ENCODE data around the gene TCP11L2. TPM values are rescaled to one million over a fixed set of nuclear protein-coding genes. Genes with fewer than 3 reads are reported as not detected.

Gene TCP11L2
- total RNA-seq, 2 donors from 2014 or later: 23.9 to 30.1 TPM

DNA sequence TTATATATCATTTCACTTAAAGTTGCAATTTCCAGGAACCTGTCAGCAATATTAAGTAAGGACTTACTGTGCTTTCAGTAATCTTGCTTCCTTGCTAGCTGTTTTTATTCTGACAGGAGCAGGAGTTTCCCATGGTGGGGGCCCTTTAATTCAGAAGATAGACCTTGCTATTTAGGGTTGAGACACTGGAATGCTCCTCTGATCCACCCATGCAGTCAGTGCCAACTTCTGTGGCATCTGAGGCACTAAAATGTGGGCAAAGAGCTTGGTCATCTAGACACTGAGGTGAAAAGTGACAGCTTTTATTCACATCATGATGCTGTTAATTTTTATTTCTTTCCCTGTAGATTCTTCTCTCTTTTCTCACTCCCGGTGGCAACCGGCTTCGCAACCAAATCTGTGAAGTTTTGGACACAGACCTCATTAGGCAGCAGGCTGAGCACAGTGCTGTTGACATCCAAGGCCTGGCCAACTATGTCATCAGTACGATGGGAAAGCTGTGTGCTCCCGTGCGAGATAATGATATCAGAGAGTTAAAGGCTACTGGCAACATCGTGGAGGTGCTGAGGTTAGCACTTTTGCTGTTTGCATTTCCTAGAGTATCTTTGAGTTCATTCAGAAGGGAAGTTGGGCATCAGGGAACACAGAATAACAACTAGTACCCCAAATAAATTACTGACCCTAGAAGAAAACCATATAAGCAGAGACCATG is 18.8 kb downstream of the TCP11L2 start:
- Mint-ChIP-seq H3K4me3 (no peak overlapping the region), H3K27me3 (ENCODE audit: low read depth) (no peaks in the 10 kb centered on the region), H3K4me1 (ENCODE audit: low read depth) (no peaks in the 10 kb centered on the region), H3K27ac (no peak overlapping the region), H3K9me3 (no peaks in the 10 kb centered on the region), H3K36me3 (ENCODE audit: insufficient read depth in 2 of 2) (peaks cover 9 to 18% of the 10 kb centered on the region in 2 donors)
- DNase-seq: no peak
- ATAC-seq (replicated peaks in 1 of 2): no peak

DNA sequence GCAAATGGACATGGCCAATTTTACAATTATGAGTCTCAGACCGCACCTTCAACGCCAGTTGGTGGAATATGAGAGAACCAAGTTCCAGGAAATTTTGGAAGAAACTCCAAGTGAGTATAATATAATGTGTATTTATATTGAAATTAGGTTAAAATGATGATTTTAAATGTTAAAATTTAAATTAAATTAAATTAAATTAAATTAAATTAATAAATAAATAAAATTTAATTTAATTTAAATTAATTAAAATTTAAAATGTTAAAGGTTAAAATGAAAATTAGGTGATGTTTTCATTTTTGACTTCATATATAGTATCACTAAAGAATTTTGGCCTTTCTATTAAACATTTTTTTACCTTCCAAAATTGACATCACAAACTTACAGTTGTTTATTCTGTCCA is 21.0 kb downstream of the TCP11L2 start:
- ATAC-seq (replicated peaks in 1 of 2) (no peak), DNase-seq (no peak)
- Mint-ChIP-seq H3K27me3 (ENCODE audit: low read depth) (no peaks in the 10 kb centered on the region), H3K9me3 (no peaks in the 10 kb centered on the region), H3K4me3 (no peak overlapping the region), H3K36me3 (ENCODE audit: insufficient read depth in 2 of 2) (peaks cover 9 to 18% of the 10 kb centered on the region in 2 donors), H3K4me1 (ENCODE audit: low read depth) (no peaks in the 10 kb centered on the region), H3K27ac (no peak overlapping the region)

DNA sequence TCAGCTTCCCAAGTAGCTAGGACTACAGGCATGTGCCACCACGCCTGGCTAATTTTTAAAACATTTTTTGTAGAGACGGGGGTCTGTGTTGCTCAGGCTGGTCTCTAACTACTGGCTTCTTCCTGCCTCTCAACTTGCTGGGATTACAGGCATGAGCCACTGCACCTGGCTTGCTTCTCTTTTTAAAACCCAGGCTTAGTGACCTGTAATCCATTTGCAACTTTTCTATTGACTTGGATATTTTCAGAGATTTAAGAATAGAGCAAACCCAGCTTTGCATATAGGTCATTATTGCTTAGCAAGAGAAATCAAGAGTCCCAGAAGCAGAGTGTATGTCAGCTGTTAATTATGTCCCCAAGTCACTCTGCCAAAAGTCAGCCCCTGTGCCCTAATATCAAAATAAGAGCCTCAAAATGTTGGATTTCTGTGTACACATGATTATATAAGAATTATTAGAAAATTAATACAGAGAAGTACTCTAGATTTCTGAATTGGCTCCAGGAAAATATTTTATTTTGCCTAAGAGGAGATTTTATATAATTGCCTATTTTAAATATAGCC is 24.9 kb downstream of the TCP11L2 start:
- DNase-seq: no peak
- no peaks in the 10 kb centered on the region for H3K4me1 Mint-ChIP-seq (ENCODE audit: low read depth)
- no peaks in the 10 kb centered on the region for H3K27me3 Mint-ChIP-seq (ENCODE audit: low read depth)
- no peaks in the 10 kb centered on the region for H3K9me3 Mint-ChIP-seq
- no peak for ATAC-seq (replicated peaks in 1 of 2)
- H3K27ac Mint-ChIP-seq: peak overlapping the region; percentile 65
- peaks cover 9 to 14% of the 10 kb centered on the region in 2 donors for H3K36me3 Mint-ChIP-seq (ENCODE audit: insufficient read depth in 2 of 2)
- H3K4me3 Mint-ChIP-seq: no peak overlapping the region

DNA sequence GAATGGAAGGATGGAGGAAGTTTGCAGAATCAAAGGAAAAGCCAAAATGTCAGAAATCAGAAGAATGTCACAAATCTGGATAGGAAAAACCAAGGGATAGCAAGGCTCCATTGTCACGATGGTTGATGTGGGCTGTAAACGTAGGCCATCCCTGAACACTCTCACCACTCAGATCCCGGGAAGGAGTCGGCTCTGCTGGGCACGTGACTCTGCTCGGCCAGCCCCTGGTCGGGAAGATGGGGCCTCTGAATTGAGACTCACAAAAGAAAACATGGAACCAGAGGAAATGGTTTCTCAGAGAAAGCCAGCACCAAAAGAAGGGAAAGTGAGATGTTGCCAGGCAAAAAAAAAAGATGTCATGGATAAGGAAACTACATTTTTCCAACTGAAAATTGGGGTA is 26.2 kb downstream of the TCP11L2 start:
- Mint-ChIP-seq H3K36me3 (ENCODE audit: insufficient read depth in 2 of 2) (peaks cover 10 to 14% of the 10 kb centered on the region in 2 donors), H3K27ac (no peak overlapping the region), H3K9me3 (no peaks in the 10 kb centered on the region), H3K4me1 (ENCODE audit: low read depth) (no peaks in the 10 kb centered on the region), H3K4me3 (no peak overlapping the region), H3K27me3 (ENCODE audit: low read depth) (no peaks in the 10 kb centered on the region)
- DNase-seq (no peak), ATAC-seq (replicated peaks in 1 of 2) (no peak)

DNA sequence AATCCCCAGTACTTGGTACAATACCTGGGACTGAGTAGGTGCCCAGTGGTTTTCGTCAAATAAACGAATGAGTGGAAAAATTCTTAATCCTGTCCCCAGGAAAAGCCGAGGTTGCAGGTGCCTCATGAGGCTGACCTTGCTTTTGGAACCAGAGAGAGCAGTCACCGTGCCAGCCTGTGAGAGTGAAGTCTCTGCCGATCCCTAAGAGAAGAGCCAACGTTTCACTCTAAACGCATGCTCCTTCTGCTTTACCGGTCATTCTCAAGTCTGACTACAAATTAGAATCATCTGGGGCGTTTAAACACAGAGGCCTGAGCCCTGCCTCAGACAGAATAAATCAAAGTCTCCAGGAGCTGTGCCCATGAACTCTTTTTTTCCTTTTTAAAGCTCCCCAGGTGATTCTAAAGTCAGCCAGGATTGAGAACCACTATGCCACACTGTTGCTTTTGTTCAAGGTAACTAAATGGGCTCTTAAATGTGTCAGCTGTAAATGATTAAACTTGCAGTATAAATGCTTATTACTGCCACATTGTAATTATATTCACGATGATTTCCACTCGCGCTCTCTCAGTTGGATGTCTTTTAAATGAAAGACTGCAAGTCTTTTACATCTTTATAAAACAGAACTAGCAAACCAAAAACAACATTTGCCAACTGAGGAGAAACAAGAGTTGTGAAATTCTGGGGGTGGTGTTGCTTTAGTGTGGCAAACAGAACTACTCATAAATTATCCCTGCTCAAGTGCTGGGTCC is 26.9 kb downstream of the TCP11L2 start:
- Mint-ChIP-seq H3K27ac (no peak overlapping the region), H3K4me1 (ENCODE audit: low read depth) (no peaks in the 10 kb centered on the region), H3K27me3 (ENCODE audit: low read depth) (no peaks in the 10 kb centered on the region), H3K9me3 (no peaks in the 10 kb centered on the region), H3K4me3 (no peak overlapping the region), H3K36me3 (ENCODE audit: insufficient read depth in 2 of 2) (peaks cover 7 to 13% of the 10 kb centered on the region in 2 donors)
- DNase-seq (no peak), ATAC-seq (replicated peaks in 1 of 2) (no peak)

DNA sequence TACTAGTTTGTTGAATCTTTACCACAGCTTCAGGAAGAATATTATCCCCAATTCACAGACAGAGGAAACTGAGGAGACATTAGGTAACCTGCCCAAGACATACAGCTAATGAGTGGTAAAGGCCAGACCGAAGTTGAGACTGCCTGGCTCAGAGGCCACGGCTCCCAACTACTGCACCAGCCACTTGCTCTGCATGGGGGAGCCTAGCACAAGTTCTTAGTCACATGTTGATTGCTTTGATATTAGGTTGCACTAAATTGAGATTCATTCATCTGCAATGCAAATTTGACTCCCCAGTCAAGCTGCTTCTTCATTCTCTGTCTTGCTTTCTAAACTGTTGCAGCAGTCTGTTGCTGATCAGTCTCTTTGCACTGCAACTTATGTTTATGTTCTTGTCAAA is 29.1 kb downstream of the TCP11L2 start:
- H3K27ac Mint-ChIP-seq: no peak overlapping the region
- no peak for ATAC-seq (replicated peaks in 1 of 2)
- no peaks in the 10 kb centered on the region for H3K4me1 Mint-ChIP-seq (ENCODE audit: low read depth)

DNA sequence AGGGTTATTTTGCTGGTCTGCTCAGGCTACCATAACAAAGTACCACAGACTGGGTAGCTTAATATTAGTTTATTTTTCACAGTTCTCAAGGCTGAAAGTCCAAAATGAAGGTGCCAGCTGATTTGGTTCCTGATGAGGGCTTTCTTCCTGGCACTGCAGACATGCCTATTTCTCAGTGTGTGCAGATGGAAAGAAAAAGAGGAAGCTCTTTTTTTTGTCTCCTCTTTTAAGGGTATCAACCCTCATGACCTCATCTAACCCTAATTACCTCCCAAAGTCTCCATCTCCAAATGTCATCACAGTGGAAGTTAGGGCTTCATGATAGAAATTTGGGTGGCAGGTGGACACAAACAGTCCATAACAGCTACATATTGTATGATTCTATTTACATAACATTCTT is 30.0 kb downstream of the TCP11L2 start:
- peaks cover 2 to 7% of the 10 kb centered on the region in 2 donors for H3K36me3 Mint-ChIP-seq (ENCODE audit: insufficient read depth in 2 of 2)
- no peak for DNase-seq

More for the DNA sequence above, 29.1 kb downstream of the TCP11L2 start:
- no peak for DNase-seq
- peaks cover 2 to 7% of the 10 kb centered on the region in 2 donors for H3K36me3 Mint-ChIP-seq (ENCODE audit: insufficient read depth in 2 of 2)
- H3K9me3 Mint-ChIP-seq: no peaks in the 10 kb centered on the region
- H3K4me3 Mint-ChIP-seq: no peak overlapping the region
- no peaks in the 10 kb centered on the region for H3K27me3 Mint-ChIP-seq (ENCODE audit: low read depth)

DNA sequence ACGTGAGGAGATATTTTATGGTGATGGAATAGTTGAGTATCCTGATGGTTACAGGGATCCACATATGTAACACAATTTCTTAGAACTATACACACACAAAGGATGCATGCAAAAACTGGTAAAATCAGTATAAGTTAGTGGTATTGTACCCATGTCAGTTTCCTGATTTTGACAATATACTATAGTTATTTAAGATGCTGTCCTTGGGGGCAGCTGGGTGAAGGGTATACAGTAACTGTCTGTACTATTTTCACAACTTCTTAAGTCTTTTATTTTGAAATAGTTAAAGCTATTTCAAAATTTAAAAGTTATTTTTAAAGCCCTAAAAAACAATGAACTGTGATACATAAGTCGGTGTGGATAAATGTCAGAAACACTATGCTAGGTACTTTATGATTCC is 30.5 kb downstream of the TCP11L2 start:
- peaks cover 2 to 7% of the 10 kb centered on the region in 2 donors for H3K36me3 Mint-ChIP-seq (ENCODE audit: insufficient read depth in 2 of 2)

More for the DNA sequence above, 30.0 kb downstream of the TCP11L2 start:
- H3K9me3 Mint-ChIP-seq: no peaks in the 10 kb centered on the region
- no peak for ATAC-seq (replicated peaks in 1 of 2)
- H3K27ac Mint-ChIP-seq: no peak overlapping the region
- no peaks in the 10 kb centered on the region for H3K4me1 Mint-ChIP-seq (ENCODE audit: low read depth)
- H3K27me3 Mint-ChIP-seq (ENCODE audit: low read depth): no peaks in the 10 kb centered on the region
- H3K4me3 Mint-ChIP-seq: no peak overlapping the region

DNA sequence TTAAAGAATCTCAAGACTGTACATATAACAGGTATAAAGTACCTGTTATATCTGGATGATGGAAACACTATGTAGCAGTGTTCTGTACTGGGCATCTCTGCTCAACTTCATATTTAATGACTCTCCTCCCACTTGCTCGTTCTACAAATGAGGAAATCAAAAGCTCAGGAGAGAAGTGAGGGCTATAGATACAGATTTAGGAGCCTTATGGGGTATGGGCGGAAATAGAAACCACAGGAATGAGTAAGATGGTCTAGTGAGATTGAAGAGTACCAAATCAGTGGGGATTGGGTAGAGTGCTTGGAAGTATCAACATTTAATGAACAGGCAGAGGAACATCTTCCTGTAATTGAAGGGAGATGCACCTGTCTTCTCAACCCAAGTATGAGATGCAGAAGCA is 31.2 kb downstream of the TCP11L2 start:
- H3K4me1 Mint-ChIP-seq (ENCODE audit: low read depth): no peaks in the 10 kb centered on the region
- H3K27me3 Mint-ChIP-seq (ENCODE audit: low read depth): no peaks in the 10 kb centered on the region
- peaks cover 2 to 4% of the 10 kb centered on the region in 2 donors for H3K36me3 Mint-ChIP-seq (ENCODE audit: insufficient read depth in 2 of 2)
- DNase-seq: no peak
- no peak overlapping the region for H3K27ac Mint-ChIP-seq
- ATAC-seq (replicated peaks in 1 of 2): no peak
- H3K9me3 Mint-ChIP-seq: no peaks in the 10 kb centered on the region
- no peak overlapping the region for H3K4me3 Mint-ChIP-seq

More for the DNA sequence above, 30.5 kb downstream of the TCP11L2 start:
- ATAC-seq (replicated peaks in 1 of 2) (no peak), DNase-seq (no peak)
- H3K4me1 Mint-ChIP-seq (ENCODE audit: low read depth): no peaks in the 10 kb centered on the region
- H3K9me3 Mint-ChIP-seq: no peaks in the 10 kb centered on the region
- H3K27me3 Mint-ChIP-seq (ENCODE audit: low read depth): no peaks in the 10 kb centered on the region
- H3K4me3 Mint-ChIP-seq: no peak overlapping the region
- H3K27ac Mint-ChIP-seq: no peak overlapping the region

DNA sequence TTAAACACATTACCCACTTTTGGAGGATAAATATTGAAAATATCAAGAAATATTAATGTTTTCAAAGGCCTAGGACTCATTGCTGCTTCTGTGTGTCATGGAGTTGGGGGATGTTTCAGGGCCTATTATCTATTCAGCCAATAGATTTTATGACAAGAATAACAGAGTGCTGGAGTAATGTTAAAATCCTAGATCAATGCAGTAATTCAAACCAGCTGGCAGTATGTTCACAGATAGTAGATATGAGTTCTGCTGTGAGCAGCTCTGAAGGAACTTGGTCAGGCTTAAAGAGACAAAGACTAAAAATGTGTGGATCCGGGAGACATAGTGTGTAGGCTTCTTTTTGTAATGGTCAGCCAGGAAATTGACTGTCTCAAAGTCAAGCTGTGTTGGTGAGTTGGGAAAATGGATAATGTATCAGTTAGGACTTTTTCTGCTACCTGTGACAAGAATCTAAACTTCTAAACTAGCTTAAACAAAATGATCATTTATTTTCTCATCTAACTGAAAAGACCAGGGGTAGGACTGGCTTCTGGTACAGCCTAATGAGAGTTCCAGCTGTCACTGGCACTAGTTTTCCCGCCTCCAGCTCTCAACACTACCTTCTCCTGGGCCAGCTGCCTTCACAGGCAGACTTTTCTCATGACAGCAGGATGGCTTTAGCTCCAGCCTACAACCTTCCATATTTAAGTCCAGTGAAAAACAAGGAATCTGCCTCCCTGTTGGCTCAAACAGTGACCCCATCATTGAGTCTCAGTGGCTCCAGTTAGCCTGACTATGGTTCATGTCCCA is 38.7 kb downstream of the TCP11L2 start:
- no peak for DNase-seq
- Mint-ChIP-seq H3K4me1 (ENCODE audit: low read depth) (no peaks in the 10 kb centered on the region), H3K27ac (peak overlapping the region; percentile 12), H3K36me3 (ENCODE audit: insufficient read depth in 2 of 2) (peaks cover 2 to 3% of the 10 kb centered on the region in 2 donors), H3K27me3 (ENCODE audit: low read depth) (no peaks in the 10 kb centered on the region), H3K4me3 (no peak overlapping the region), H3K9me3 (no peaks in the 10 kb centered on the region)
- no peak for ATAC-seq (replicated peaks in 1 of 2)

DNA sequence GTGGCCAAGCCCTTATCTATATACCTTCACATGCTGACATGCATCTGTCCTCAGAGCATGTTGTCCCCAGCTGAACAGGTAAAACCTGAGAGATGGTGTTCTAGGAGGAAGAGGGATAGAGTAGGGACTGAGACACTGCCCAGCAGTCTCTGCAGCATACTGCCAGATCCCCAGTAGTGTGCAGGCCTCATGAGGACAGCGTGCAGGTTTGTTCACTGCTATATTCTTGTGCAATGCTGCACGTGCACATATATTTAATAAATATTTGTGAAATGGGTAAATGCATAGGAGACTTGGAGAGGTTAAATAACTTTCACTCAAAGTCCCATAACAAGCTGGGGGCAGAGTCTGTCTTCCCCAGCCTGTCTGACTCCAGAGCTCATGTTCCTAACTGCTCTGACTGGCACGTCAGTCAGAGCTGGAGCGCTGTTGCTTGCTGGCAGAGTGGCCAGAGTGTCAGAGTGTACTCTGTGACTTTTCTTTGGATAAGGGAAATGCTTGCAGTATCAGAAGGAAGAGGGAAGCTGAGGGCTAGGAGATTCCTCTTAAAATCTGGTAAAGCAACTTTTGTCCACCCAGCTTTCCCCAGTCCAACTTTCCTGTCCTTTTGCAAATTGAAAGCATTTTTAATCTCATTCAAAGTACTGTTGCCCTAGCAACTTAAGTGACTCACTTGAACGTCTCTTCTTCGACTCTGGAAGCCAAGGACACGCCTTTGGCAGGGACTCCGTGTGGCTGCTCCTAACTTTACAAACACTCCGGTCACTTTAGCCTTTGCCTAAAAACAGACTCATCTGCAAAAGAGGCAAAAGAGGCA is 40.1 kb downstream of the TCP11L2 start:
- no peaks in the 10 kb centered on the region for H3K9me3 Mint-ChIP-seq
- H3K4me1 Mint-ChIP-seq (ENCODE audit: low read depth): no peaks in the 10 kb centered on the region
- no peak overlapping the region for H3K27ac Mint-ChIP-seq
- ATAC-seq (replicated peaks in 1 of 2): no peak
- H3K27me3 Mint-ChIP-seq (ENCODE audit: low read depth): no peaks in the 10 kb centered on the region
- H3K36me3 Mint-ChIP-seq (ENCODE audit: insufficient read depth in 2 of 2): peaks cover 5% of the 10 kb centered on the region in 2 donors
- no peak for DNase-seq
- H3K4me3 Mint-ChIP-seq: no peak overlapping the region

DNA sequence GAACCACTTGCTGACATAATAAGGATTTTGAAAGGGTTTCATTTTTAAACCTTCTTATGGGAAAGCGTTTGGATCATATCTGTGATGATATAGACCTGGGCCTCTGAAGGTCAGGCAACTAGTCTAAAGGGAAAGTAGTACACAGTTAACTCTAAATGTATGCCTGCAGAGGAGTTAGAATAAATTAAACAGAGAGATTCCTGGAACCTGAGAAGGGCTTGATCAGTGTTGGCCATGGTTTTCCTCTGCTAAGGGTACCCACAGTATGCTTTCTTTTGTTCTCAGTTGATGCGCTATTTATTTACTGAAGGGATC is 40.6 kb downstream of the TCP11L2 start:
- DNase-seq (no peak), ATAC-seq (replicated peaks in 1 of 2) (no peak)
- Mint-ChIP-seq H3K36me3 (ENCODE audit: insufficient read depth in 2 of 2) (peaks cover 5% of the 10 kb centered on the region in 2 donors), H3K4me1 (ENCODE audit: low read depth) (no peaks in the 10 kb centered on the region), H3K9me3 (no peaks in the 10 kb centered on the region), H3K4me3 (no peak overlapping the region), H3K27ac (no peak overlapping the region), H3K27me3 (ENCODE audit: low read depth) (no peaks in the 10 kb centered on the region)
